Measurements from ENCODE around the gene FAF2. TPM values are rescaled to one million over a fixed set of nuclear protein-coding genes. Genes with fewer than 3 reads are reported as not detected.

The FAF2 gene
- total RNA-seq, 1 experiment from 2014 or later = 44.4 TPM

DNA sequence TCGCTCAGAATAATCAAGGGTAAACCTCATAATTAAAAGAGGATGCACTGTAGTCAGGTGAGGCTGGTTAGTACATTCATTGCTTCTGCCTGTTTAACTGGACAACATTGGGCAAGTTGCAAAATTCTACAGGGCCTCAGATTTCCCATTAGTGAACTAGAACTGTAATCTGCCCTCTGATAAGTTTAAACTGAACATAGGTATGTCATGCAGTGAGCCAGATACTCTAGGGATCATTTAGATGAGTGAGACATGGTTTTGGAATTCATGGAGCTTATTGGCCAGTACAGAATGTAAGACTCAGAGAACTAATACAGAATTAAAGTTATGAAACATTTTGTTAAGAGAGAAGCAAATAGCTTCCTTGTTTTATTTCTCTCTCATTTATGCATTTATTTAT lies 53.1 kb downstream of the FAF2 start:
- Histone ChIP-seq H3K9me3 (ENCODE audit: control insufficient read depth, low read depth, low read length) (no peaks in the 10 kb centered on the region), H2BK5ac (ENCODE audit: insufficient read length, low read length) (no peak overlapping the region), H3K79me1 (ENCODE audit: insufficient read depth, low read depth, low read length, poor library complexity, severe bottlenecking) (no peaks in the 10 kb centered on the region), H3K18ac (ENCODE audit: insufficient read length, low read depth, low read length) (no peak overlapping the region), H4K91ac (ENCODE audit: insufficient read length, low read depth, low read length) (no peak overlapping the region), H3K4ac (ENCODE audit: low read depth, low read length) (no peak overlapping the region), H2AK5ac (ENCODE audit: insufficient read length, low read length) (no peak overlapping the region), H3K79me2 (ENCODE audit: insufficient read depth, low read length) (no peaks in the 10 kb centered on the region), H3K56ac (ENCODE audit: insufficient read length, low read depth, low read length) (no peak overlapping the region), H3K27ac (ENCODE audit: insufficient read length, low read depth, low read length) (no peak overlapping the region), H3K9ac (ENCODE audit: extremely low read depth, insufficient read length, low read length) (no peak overlapping the region), H4K20me1 (ENCODE audit: control insufficient read depth, insufficient read depth, insufficient read length) (peaks cover 4% of the 10 kb centered on the region), H2BK20ac (ENCODE audit: low read depth, low read length, poor library complexity, severe bottlenecking) (no peak overlapping the region), H2BK12ac (ENCODE audit: insufficient read length, low read depth, low read length) (no peak overlapping the region), H4K5ac (ENCODE audit: insufficient read length, low read depth, low read length) (no peak overlapping the region), H2BK15ac (ENCODE audit: low read depth, low read length) (no peak overlapping the region), H3K23ac (ENCODE audit: insufficient read length, low read depth, low read length) (no peak overlapping the region), H2AFZ (ENCODE audit: low read length) (no peak overlapping the region), H3K27me3 (ENCODE audit: insufficient read depth, low read length) (no peaks in the 10 kb centered on the region), H3K23me2 (ENCODE audit: insufficient read length, low read depth, low read length, poor library complexity, severe bottlenecking) (peaks cover 2% of the 10 kb centered on the region), H3K14ac (ENCODE audit: insufficient read depth, low read length) (no peak overlapping the region), H4K8ac (replicated peaks; ENCODE audit: insufficient read length, low read depth, low read length) (no peak overlapping the region), H3T11ph (ENCODE audit: low read length) (no peak overlapping the region), H3K4me1 (ENCODE audit: insufficient read depth, low read length) (no peaks in the 10 kb centered on the region), H2BK120ac (ENCODE audit: low read depth, low read length, poor library complexity, severe bottlenecking) (no peak overlapping the region), H3K4me2 (ENCODE audit: insufficient read depth, insufficient read length, low read length) (no peak overlapping the region)
- TF ChIP-seq CTCF (conservative IDR thresholded peaks at IDR 0.05) = no peak
- Mint-ChIP-seq H3K36me3 (ENCODE audit: insufficient read depth in 1 of 3, low read depth in 3 of 3) (peaks cover 28 to 84% (median 79%) of the 10 kb centered on the region in 3 experiments; a peak in 6 of 7 replicates), H3K27ac (no peak overlapping the region), H3K9me3 (no peaks in the 10 kb centered on the region), H3K4me1 (no peaks in the 10 kb centered on the region), H3K27me3 (ENCODE audit: low read depth) (no peaks in the 10 kb centered on the region), H3K4me3 (no peak overlapping the region)
- no peak for DNase-seq
- WGBS (ENCODE audit: extremely low coverage, insufficient read length, low lambda C conversion rate) = no CpG with 5 or more reads among the region's 1 CpG

Data from H9 (cell line).